Vagina (tissue), 2 donors: ENCODE results near the gene ZBTB7C. TPM values are rescaled to one million over a fixed set of nuclear protein-coding genes. Genes with fewer than 3 reads are reported as not detected.
"Not testable (repeated sequence)": the region's sequence is repeated elsewhere in the genome, so short reads cannot be mapped to it uniquely, and the experiment has no call there.

Experiments
- DNase-seq, 2 donors: peaks; one replicate each; pipeline ENCODE4 v3.0.0-alpha.2; 2017; ENCODE audit errors: extremely low spot score in 2 of 2
- H3K27ac ChIP-seq: fragments of 200-600 bp; sonication (generic); one replicate; pipeline ENCODE4 v1.5.1; 2019
- H3K27me3 ChIP-seq: fragments of 200-600 bp; sonication (generic); one replicate; pipeline ENCODE4 v1.5.1; 2019
- H3K36me3 ChIP-seq, 2 donors: fragments of 200-600 bp; sonication (generic); one replicate each; pipeline ENCODE4 v1.5.1; 2017 to 2019
- H3K4me1 ChIP-seq: fragments of 200-600 bp; sonication (generic); one replicate; pipeline ENCODE4 v1.5.1; 2019
- H3K4me3 ChIP-seq, 2 donors: fragments of 200-600 bp; sonication (generic); 1 replicate in 1 of 2; 2 replicates in 1 of 2; pipeline ENCODE4 v1.5.1; 2016 to 2019
- H3K9me3 ChIP-seq: fragments of 200-600 bp; sonication (generic); one replicate; pipeline ENCODE4 v1.5.1; 2019
- CTCF ChIP-seq, 3 experiments: fragments of 450-650 bp in 2 of 3; fragments of 200-600 bp in 1 of 3; sonication (generic) in 1 of 3; IDR thresholded peaks; one replicate each; pipeline ENCODE4 v1.5.1; 2017 to 2019; ENCODE audit warnings: antibody characterized with exemption in 3 of 3, mild to moderate bottlenecking in 2 of 3, moderate library complexity in 2 of 3
- POLR2A ChIP-seq, 2 donors: fragments of 450-650 bp; IDR thresholded peaks; one replicate each; pipeline ENCODE4 v1.6.1; 2017; ENCODE audit warnings: antibody characterized with exemption in 2 of 2, mild to moderate bottlenecking in 2 of 2, moderate library complexity in 2 of 2
- POLR2AphosphoS5 ChIP-seq, 2 donors: sonication (generic); formaldehyde crosslinking; IDR thresholded peaks; one replicate each; pipeline ENCODE4 v1.9.0; 2017; ENCODE audit warnings: antibody characterized with exemption in 2 of 2, mild to moderate bottlenecking in 2 of 2, low read depth in 1 of 2; ENCODE audit not compliant: insufficient read depth in 1 of 2
- intact Hi-C: fragments of 100-400 bp; cut with DNase I; formaldehyde crosslinking; loops from one replicate; pipeline ENCODE4 v1.15.1; 2023
- total RNA-seq: library from RNA; depleted of rRNA; stranded (reverse); fragments of >200 nt; gene quantifications from one replicate; pipeline ENCODE4 v1.2.3, GENCODE V29; 2016

The ZBTB7C gene
- total RNA-seq, 1 donor from 2014 or later = 40.5 TPM

GRCh38 chr18:48442761-48443160 lies 33.6 kb upstream of the ZBTB7C start:
- TF ChIP-seq POLR2A (IDR thresholded peaks at IDR 0.05) = no peak
- TF ChIP-seq CTCF (IDR thresholded peaks at IDR 0.05) = no peak
- no peak for TF ChIP-seq POLR2AphosphoS5 (IDR thresholded peaks at IDR 0.05; ENCODE audit: insufficient read depth in 1 of 2, low read depth in 1 of 2)
- Histone ChIP-seq H3K9me3 (no peaks in the 10 kb centered on the region), H3K36me3 (no peaks in the 10 kb centered on the region), H3K4me1 (peaks cover 37% of the 10 kb centered on the region), H3K27me3 (no peaks in the 10 kb centered on the region), H3K27ac (no peak overlapping the region), H3K4me3 (no peak overlapping the region)
- intact Hi-C loops = no loop called here
- no peak for DNase-seq

DNA sequence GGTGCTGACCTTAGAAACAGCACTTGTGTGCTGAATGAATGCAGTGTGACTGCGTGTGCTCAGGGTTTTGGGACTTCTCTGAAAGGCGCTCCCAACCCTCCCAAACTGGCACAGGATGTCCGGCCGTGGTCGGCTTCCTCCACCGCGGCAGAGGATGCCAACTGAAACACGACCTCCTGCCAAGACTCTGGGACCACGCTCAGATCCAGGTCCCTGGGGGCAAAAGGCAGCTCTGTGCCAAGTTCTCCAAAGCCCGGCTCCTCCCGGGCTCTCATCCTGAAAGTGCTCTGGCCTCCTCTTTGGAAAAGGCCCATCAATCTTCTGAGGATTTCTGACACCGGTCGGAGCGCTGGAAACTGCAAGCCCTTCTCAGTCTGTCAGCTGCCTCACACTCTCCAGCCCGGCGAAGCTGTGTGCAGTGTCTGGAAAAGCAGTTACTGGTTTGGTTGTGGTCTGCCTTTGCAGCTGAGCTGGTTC lies 32.3 kb upstream of the ZBTB7C start:
- Histone ChIP-seq H3K4me3 (peak overlapping the region in 1 of 2 donors; percentile 17), H3K4me1 (peaks cover 33% of the 10 kb centered on the region), H3K36me3 (no peaks in the 10 kb centered on the region), H3K27me3 (no peaks in the 10 kb centered on the region), H3K9me3 (no peaks in the 10 kb centered on the region), H3K27ac (peak overlapping the region; percentile 18)
- DNase-seq = no peak
- no peak for TF ChIP-seq POLR2A (IDR thresholded peaks at IDR 0.05)
- TF ChIP-seq POLR2AphosphoS5 (IDR thresholded peaks at IDR 0.05; ENCODE audit: insufficient read depth in 1 of 2, low read depth in 1 of 2) = peak in 1 of 2 donors; percentile 35
- intact Hi-C loops = loop anchor here (1.0 kb wide), 1 partner anchor 31 kb away; no protein-coding TSS in a partner anchor

DNA sequence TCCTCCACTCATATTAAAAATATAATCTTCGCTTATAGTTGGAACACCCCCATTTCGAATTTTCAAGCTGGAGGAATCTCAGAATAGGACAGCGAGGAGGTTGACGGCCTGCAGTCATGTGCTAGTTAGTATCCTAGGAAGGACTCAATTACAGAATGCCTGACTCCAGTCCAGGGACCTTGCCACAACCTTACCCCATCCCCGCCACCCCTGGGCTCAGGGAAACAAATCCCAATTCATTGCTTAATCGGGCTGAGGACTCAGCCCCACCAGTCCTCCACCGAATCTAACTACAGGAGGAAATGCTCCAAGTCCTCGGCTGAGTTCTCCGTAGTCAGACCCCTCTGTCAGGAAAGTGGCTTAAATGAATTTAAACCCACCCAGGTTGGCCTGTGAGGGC lies 31.7 kb upstream of the ZBTB7C start:
- peak overlapping the region; percentile 18 for H3K27ac ChIP-seq
- no peak overlapping the region for H3K4me3 ChIP-seq
- H3K4me1 ChIP-seq = peaks cover 27% of the 10 kb centered on the region
- intact Hi-C loops = loop anchor here (1.0 kb wide), 1 partner anchor 31 kb away; no protein-coding TSS in a partner anchor
- no peak for DNase-seq
- no peaks in the 10 kb centered on the region for H3K36me3 ChIP-seq
- H3K9me3 ChIP-seq = no peaks in the 10 kb centered on the region
- H3K27me3 ChIP-seq = no peaks in the 10 kb centered on the region
- TF ChIP-seq POLR2A (IDR thresholded peaks at IDR 0.05) = no peak
- TF ChIP-seq CTCF (IDR thresholded peaks at IDR 0.05) = no peak
- no peak for TF ChIP-seq POLR2AphosphoS5 (IDR thresholded peaks at IDR 0.05; ENCODE audit: insufficient read depth in 1 of 2, low read depth in 1 of 2)

- intact Hi-C loops = no loop called here
- no peak overlapping the region for H3K27ac ChIP-seq
- no peak for DNase-seq
- TF ChIP-seq CTCF (IDR thresholded peaks at IDR 0.05) = no peak
- no peak for TF ChIP-seq POLR2AphosphoS5 (IDR thresholded peaks at IDR 0.05; ENCODE audit: insufficient read depth in 1 of 2, low read depth in 1 of 2)
- no peak for TF ChIP-seq POLR2A (IDR thresholded peaks at IDR 0.05)
- peaks cover 19% of the 10 kb centered on the region for H3K4me1 ChIP-seq
- H3K4me3 ChIP-seq = no peak overlapping the region
- no peaks in the 10 kb centered on the region for H3K36me3 ChIP-seq
- H3K27me3 ChIP-seq = no peaks in the 10 kb centered on the region
- H3K9me3 ChIP-seq = no peaks in the 10 kb centered on the region
Measured at GRCh38 chr18:48436907-48437306, 27.7 kb upstream of the ZBTB7C start.

GRCh38 chr18:48434382-48434781 lies 25.2 kb upstream of the ZBTB7C start:
- H3K9me3 ChIP-seq, DNase-seq, H3K4me3 ChIP-seq, H3K27me3 ChIP-seq, H3K27ac ChIP-seq, H3K36me3 ChIP-seq, intact Hi-C loops, H3K4me1 ChIP-seq: not testable (repeated sequence)

DNA sequence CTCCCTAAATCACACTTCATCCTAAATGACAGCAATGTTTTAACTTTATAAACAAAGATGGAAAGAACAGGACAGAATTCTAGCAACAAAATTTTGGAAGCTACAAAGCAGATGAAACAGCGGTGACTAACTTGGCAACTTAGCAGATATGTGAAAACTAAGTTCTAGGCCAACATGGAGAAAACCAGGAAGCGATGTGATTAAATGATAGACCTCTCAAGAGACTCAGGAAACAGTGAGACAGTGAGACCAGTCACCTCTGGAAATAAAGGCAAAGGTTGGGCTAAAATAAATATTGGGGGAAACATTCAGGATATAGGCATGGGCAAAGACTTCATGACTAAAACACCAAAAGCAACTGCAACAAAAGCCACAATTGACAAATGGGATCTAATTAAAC lies 24.4 kb upstream of the ZBTB7C start:
- Histone ChIP-seq H3K27me3 (no peaks in the 10 kb centered on the region), H3K27ac (no peak overlapping the region), H3K4me3 (no peak overlapping the region), H3K9me3 (no peaks in the 10 kb centered on the region), H3K4me1 (no peaks in the 10 kb centered on the region), H3K36me3 (no peaks in the 10 kb centered on the region)
- TF ChIP-seq POLR2A (IDR thresholded peaks at IDR 0.05) = no peak
- TF ChIP-seq POLR2AphosphoS5 (IDR thresholded peaks at IDR 0.05; ENCODE audit: insufficient read depth in 1 of 2, low read depth in 1 of 2) = no peak
- TF ChIP-seq CTCF (IDR thresholded peaks at IDR 0.05) = no peak
- intact Hi-C loops = no loop called here
- DNase-seq = no peak
